Skeletal muscle cell (primary cell): ENCODE data around the gene COLEC11.
"Not testable (repeated sequence)": the region's sequence is repeated elsewhere in the genome, so short reads cannot be mapped to it uniquely, and the experiment has no call there.

Experiments used
- DNase-seq: peaks from one replicate; pipeline ENCODE4 v3.0.0-alpha.2; 2010; ENCODE audit warnings: low read depth
- H3K4me3 ChIP-seq: 2 replicates; pipeline ENCODE4 v1.5.1; 2011; ENCODE audit warnings: low read depth, mild to moderate bottlenecking, control low read depth, low read length, moderate library complexity

Gene COLEC11

DNA sequence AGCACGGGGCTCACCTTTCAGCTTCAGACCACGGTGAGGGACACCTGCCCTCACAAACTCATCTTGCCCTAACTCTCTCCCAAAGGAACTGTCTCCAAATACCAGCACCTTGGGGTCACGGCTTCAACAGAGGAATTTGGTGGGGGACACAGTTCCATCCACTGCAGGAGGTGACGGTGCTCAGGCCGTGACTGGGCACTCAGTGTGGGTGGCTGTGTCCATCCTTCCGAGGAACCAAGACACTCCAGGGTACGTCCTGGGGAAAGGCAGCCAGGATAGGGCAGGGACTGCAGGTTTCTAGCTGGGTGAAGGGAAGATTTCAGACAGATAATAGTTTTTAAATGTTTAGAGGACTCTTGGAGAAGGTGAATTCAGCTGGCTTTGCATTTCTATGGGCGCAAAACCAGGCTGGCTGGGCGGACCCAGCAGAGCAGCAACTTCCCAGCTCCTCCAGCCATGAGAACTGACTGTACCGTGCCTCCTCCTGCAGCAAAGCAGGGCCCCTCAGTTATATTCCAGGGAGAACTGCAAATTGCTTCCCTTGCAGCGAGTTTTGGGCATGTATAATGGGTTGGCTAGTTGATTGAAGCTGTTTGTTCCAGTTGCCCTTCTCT lies 39.2 kb downstream of the COLEC11 start:
- no peak for DNase-seq
- H3K4me3 ChIP-seq = no peak overlapping the region

DNA sequence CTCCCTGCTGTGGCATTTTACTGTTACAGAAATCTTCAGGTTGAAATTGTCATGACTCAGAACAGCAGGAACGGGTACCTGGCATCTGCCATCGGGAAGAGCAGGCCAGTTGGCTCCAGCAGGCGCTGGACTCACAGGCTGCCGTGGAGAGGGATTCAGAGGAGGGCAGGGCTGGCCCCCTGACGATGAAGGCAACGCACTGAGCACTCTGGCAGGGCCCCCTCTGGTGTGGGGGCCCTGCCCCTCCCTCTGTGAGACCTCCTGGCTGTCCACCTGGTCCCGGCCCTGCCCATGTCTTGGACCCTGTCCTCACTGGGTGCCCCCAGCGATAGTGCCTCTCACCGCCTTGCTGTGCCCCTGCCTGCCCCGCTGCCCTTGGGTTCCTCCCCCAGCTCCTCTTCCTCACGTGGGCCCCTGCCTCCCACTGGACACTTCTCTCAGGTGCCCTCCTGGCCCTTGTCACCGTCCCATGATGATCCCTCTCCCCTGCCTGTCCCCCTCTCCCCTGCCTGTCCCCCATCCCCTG lies 39.7 kb downstream of the COLEC11 start:
- no peak overlapping the region for H3K4me3 ChIP-seq
- DNase-seq = no peak

DNA sequence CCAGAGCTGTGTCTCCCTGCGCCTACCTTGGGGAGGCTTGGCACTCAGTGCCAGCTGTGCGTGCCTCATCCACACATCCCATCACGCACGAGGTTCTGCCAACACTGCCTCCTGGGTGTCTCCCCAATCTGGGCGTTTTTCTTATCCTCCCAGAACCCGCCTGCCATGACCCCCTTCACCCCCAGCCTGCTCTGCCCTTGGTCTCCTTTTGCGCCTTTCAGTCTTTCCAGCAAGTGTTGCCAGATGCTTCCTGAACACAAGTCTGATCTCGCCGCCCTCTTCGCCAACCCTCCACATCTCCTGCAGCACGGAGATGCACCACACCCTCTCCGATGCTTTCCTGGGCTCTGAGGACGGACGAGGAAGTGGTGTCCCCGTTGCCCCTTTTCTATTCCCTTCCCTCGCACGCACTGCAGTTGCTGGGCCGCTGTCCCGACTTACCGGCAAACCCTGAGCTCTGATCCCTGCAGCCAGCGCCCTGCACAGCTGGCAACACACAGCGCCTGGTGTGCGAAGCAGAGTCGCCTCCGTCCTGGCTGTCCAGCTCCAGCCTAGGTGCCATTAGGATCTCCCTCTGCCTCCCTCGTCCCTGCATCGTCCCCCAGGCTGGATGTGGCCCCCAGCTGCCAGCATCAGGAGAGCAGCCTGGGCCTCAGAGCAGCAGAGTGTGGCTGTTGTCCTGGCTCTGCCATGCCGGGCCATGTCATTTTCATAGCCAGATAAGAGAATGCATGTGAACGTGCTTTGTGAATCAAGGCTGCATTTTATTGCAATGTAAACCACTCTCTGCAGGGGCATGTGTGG lies 40.5 kb downstream of the COLEC11 start:
- no peak overlapping the region for H3K4me3 ChIP-seq
- no peak for DNase-seq

DNA sequence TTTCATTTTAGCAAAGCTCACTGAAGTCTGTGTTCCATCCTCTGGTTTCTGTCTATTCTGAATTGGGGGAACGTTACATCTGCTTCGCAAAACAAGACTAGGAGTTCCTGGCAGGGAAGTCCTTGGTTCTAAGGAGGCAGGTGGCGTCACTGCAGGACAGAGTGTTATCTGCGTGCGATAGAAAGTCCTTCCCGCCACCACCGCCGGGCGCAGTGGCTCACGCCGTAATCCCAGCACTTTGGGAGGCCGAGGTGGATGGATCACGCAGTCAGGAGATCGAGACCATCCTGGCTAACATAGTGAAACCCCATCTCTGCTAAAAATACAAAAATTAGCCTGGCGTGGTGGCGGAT lies 41.0 kb downstream of the COLEC11 start:
- H3K4me3 ChIP-seq, DNase-seq: not testable (repeated sequence)

DNA sequence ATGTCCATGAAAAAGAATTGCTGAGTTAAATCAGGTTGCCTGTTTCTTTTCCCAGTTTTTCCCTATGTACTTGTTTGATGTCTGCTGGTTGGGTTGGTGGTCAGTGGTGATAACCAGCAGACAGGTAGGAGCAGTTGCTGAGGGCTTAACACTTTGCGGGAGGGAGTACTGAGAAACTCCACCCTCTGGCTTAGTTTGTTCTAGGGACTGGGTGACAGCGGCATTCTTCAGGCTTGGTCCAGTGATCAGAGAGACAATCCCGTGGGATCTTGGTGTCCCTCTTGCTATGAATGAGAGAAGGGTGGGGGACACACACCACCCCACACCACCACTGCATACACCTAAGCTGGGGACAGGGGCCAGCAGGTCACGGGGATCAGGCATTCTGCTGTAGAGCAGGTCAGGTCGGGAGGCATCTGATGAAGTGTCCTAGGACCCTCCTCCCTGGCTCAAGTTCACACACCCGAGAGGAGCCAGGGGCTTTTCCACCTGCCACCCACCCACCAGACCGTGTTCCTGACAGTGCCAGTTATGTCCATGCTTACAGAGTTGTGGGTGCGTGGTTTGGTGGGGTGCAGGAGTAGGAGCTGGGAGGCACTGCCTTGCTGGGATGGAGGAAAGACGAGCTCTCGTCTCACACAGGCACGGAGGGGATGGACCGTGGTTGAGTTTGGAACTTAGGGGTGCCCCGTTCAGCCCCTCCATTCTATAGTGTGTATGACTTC lies 41.8 kb downstream of the COLEC11 start:
- DNase-seq = no peak
- H3K4me3 ChIP-seq = no peak overlapping the region

DNA sequence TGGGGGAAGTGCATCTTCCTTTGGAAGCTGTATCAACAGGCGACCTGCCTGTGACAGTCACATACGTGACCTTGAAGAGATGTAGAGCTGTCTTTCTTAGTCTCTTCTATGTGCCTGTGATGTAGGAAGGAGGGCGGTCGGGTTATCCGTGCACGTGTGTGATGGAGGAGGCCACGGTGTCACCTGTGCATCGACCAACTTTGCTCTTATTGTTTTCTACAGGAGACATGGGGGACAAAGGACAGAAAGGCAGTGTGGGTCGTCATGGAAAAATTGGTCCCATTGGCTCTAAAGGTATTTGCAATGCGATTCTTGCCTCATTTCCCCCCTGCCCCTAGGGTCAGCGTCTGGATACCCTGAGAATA lies 42.4 kb downstream of the COLEC11 start:
- no peak for DNase-seq
- no peak overlapping the region for H3K4me3 ChIP-seq

DNA sequence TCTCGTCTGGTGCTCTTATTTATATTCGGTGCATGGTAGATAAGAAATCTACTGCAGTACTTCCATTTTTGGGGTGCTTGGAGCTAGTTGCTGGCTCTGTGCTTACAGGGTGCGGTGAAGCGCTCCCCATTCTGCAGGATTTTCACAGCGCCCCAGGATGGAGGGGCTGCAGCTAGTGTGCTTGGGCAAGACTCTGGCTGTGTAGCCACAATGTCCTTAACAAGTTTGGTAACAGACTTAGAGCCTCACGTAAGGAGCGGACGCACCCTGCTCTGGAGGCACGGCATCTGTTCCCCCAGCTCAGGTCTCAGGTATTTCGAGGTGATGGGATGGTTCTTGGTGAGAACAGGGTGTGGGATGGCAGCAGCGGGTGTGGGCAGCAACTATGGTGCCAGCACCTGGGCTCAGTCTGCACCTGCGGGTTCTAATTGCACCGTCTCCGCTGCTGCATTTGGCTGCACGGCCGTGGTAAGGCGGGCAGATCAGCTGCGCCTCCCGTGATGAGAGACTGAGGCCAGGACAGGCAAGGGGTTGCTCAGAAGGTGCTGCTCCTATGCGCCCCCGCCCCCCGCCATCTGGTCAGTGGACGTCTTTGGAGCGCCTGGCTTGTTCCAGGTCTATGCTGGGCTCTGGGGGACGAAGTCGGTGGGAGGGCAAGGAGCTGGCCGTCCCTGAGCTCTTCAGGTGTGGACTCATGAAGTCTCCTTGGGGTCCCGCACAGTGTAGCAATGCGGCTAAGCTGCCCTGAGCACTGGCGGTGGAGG lies 43.0 kb downstream of the COLEC11 start:
- DNase-seq = no peak
- no peak overlapping the region for H3K4me3 ChIP-seq

DNA sequence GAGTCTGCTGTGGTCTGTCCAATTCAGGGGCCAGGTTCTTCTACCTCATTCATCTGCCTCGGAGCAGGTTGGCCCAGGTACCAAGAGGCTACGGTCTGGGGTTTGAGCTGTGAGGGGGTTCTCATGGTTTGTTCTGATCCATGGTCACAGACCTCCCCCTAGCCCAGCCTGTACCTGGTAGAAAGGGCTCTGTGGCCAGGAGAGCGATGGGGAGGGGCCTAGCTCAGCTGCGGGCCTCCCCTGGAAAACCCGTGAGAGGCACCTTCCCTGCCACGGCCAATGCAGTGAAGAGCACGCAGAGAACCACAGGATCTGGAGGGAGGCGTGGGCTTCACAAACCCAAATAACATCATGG lies 43.5 kb downstream of the COLEC11 start:
- no peak overlapping the region for H3K4me3 ChIP-seq
- no peak for DNase-seq

DNA sequence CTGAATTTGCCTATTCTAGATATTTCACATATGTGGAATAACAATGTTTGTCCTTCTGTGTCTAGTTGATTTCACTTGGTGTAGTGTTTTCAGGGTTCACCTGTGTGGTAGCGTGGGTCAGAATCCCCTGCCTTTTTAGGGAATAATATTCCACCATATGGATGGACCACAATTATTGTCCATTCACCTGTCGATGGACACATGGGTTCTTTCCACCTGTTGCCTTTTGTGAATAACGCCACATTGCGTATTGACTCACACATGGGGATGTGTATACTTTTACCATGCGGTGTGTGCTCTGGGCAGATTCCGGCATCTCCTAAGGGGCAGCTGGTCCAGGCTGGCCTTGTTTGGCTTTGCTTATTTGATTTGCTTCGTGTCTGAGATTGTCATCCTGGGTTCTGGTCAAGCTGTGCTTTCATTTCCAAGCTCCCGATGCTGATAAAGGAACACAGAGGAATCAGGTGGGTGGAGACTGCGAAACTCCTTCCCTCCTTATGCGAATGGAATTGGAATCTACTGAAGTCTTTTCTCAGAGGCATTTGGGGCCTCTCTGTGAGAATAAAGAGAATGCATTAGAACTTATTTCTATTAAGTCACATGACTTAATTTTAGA lies 44.2 kb downstream of the COLEC11 start:
- no peak overlapping the region for H3K4me3 ChIP-seq
- DNase-seq = no peak

DNA sequence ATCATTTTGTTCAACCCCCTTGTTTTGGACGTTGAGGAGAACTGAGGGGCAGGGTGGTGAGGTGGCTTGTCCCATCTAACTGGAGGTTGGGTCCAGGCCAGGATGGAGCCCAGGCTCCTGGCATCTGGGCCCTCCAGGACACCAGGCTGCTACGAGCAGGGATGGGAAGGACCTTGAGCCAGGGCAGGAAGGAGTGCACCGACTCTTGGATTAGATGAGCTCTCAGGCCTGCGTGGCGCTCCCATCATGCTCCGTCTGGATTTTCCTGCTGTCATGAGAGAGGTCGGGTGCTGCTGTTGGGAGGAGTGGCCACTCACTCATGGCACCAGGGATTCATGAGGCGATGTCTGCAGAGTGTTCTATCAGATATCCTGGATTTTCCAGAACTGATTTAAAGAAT lies 44.7 kb downstream of the COLEC11 start:
- no peak for DNase-seq
- no peak overlapping the region for H3K4me3 ChIP-seq

DNA sequence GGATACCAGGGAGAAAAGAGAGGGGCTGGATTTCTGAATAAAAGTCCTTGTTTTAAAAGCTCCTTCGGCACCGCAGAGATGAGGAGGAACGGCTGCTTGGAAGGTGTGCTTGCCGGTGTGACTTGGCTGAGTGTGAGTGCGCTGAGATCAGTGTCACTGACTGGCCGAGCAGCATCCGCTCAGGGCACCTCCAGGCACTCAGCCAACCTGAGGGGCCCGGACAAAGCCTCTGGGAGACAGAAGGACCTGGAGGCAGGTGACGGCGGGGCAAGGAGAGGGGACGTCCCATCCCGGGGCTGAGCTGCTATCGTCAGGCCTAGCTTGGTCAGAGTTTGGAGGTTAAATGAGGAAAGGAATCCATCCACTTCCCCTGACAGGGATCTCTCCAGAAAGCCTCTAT lies 46.3 kb downstream of the COLEC11 start:
- H3K4me3 ChIP-seq = no peak overlapping the region
- no peak for DNase-seq

DNA sequence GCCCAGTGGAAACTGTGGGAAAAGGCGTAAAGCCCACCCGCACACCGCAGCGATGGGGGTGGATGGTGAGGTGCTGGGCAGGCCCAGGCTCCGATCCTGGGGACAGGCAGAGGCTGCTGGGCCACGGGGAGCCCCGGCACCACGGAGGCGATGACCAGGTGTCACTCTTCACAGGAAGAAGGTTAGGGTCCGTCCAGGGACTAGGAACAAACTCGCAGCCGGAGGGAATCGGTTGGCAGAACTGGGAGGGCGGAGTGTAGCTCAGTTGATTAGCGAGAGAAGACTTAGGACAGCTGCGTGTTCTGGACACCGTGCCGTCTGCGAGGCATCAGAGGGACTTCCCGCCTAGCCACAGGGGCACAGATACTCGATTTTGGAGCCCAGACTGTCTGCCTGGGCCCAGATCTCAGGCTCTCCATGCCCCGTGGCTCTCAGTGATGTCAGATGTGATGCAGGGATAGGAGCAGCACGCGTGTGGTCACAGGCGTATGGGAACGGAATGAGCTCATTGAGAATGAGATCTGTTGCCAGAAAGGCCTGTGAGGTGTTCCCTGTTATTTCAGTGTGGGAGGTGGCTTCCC lies 47.0 kb downstream of the COLEC11 start:
- no peak overlapping the region for H3K4me3 ChIP-seq
- no peak for DNase-seq

DNA sequence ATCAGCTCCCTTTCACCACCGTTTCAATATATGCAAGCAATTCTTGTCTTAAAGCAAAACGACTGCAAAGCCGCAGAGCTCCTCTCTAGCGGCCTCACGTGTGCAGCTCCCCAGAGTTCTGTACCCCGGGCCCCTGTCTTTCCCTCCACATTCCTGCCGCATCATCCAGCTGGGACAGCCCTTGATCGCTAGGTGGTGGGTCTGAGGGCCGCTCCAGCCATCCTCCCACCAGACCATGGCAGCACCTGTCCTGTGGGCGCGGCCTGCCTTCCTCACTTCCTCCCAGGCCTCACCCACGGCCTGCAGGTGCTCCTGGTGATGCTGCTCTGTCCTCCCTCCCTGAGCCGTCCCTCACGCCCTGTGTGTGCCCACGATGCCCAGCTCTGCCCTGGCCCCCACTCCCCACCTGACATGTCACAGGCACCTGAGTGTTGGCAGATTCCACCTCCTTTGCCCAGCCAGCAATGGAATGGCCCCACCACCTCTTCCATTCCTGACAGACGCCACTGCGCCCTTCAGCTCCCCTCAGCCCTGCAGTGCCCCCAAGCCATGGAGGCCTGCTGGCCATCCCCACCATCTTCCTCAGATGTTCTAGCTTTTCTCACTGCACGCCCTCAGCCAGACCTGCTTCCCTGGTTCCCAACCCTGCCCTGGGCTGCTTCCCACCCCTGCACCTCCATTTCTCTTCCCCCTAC lies 47.8 kb downstream of the COLEC11 start:
- H3K4me3 ChIP-seq = no peak overlapping the region
- no peak for DNase-seq

DNA sequence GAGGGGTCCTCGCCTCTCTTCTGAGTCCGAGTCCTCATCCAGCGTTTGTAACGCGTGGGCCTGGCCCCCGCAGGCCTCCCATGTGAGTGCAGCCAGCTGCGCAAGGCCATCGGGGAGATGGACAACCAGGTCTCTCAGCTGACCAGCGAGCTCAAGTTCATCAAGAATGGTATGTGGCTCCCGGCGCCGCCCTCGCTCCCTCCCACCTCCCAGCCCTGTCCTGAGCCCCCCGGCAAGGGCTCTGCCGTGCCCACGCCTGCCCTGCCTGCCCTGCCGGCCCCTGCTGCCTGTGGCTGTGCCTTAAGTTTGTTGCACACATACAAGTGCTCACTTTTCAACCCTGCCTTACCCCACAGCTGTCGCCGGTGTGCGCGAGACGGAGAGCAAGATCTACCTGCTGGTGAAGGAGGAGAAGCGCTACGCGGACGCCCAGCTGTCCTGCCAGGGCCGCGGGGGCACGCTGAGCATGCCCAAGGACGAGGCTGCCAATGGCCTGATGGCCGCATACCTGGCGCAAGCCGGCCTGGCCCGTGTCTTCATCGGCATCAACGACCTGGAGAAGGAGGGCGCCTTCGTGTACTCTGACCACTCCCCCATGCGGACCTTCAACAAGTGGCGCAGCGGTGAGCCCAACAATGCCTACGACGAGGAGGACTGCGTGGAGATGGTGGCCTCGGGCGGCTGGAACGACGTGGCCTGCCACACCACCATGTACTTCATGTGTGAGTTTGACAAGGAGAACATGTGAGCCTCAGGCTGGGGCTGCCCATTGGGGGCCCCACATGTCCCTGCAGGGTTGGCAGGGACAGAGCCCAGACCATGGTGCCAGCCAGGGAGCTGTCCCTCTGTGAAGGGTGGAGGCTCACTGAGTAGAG lies 48.7 kb downstream of the COLEC11 start:
- no peak overlapping the region for H3K4me3 ChIP-seq
- no peak for DNase-seq

DNA sequence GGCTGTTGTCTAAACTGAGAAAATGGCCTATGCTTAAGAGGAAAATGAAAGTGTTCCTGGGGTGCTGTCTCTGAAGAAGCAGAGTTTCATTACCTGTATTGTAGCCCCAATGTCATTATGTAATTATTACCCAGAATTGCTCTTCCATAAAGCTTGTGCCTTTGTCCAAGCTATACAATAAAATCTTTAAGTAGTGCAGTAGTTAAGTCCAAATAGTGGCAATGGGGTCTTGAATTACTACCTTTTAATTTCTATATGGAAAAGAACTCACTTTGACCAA lies 49.3 kb downstream of the COLEC11 start:
- DNase-seq = no peak

DNA sequence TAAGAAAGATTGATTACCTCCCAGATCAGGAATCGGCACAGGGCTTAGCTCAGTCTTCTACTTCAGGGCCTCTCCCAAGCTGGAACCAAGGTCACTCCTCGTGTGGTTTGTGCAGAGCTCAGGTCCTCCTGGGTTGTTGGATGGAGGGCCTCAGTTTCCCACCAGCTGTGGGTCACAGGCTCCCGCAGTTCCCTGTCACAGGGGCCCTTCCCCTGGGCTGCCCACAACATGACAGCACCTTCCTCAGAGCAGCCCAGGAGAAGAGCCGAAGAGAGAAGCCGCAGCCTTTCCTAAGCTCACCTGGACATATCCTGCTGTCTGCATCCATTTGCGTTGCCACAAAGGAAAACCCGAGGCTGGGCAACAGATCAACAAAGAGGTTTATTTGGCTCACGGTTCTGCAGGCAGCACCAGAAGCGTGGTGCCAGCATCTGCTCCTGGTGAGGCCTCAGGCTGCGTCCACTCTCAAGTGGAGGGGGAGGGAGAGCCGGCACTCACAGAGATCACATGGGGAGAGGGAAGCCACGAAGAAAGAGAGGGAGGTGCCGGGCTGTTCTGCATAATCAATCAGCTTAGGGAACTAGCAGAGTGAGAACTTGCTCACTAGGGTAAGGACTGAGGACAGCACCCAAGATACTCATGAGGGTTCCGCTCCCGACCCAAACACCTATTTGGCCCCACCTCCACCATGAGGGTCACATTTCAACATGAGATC lies 50.1 kb downstream of the COLEC11 start:
- no peak overlapping the region for H3K4me3 ChIP-seq
- DNase-seq = no peak

More for the DNA sequence above, 49.3 kb downstream of the COLEC11 start:
- no peak overlapping the region for H3K4me3 ChIP-seq

DNA sequence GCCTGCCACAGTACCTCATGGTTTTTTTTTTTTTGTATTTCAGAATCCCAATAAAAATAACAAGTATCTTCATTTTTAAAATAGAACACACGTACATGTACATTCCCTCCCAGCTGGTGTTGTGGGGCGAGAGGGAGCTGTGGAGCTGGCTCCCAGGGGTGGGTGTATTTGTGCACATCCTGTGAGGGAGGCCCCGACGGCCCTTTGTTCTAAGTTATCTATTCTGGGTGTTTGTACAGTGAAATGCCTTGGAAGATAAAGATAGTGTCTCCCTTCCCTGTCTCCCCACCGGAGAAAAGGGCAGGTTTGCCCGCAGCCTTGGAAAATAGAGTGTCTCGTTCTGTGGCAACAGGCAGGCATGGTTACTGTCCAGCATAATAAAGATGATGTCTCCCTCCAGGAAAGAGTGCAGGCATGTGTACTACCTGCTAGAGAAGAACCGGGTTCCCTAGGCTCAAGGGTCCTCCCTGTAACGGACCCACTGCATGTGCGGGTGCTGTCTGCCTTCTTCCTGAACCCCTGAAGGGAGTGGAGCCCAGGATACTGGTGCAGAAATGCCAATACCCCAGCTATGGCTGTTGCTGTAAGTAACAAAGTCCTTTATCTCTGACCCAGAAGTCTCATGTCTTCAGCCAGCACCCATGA lies 51.0 kb downstream of the COLEC11 start:
- H3K4me3 ChIP-seq = no peak overlapping the region
- no peak for DNase-seq
